K562 (cell line): ENCODE results near the gene PAQR4. TPM values are rescaled to one million over a fixed set of nuclear protein-coding genes. Genes with fewer than 3 reads are reported as not detected.

Experiments
- ATAC-seq: fragments of 200-7000 bp; cut with Tn5 transposase; 3 replicates; pipeline ENCODE4 v1.9.1; 2020; ENCODE audit warnings: moderate library complexity
- BruUV-seq: library from RNA; stranded (reverse); fragments of 400-500 nt; replicated peaks from 2 replicates; lab custom pipeline; 2021; lab: Mats Ljungman, UMichigan
- CTCF ChIA-PET: fragments of 300-600 bp; formaldehyde crosslinking; extraction: SDS; loops from one replicate; lab custom pipeline; 2021; ENCODE audit warnings: low intra/inter-chr PET ratio; lab: Yijun Ruan, JAX
- POLR2A ChIA-PET: fragments of 300-600, 350-650 bp; sonication (Branson Sonifier 250); formaldehyde crosslinking; extraction: SDS; loops from one replicate; lab custom pipeline; 2021; ENCODE audit warnings: antibody characterized with exemption, inconsistent platforms; lab: Yijun Ruan, JAX
- DNase-seq, 4 experiments: peaks; one replicate each; pipeline versions ENCODE4 v3.0.0 to v3.0.0-alpha.2; 2011 to 2018; ENCODE audit warnings: low spot score in 3 of 4, mixed read lengths in 3 of 4; ENCODE audit errors: extremely low read depth in 1 of 4
- FAIRE-seq: peaks from 2 replicates; lab custom pipeline; 2011; peaks lifted over from hg19 to GRCh38; lab: Jason Lieb, UNC
- H2AFZ ChIP-seq: 2 replicates; pipeline ENCODE4 v1.6.0; 2011; ENCODE audit warnings: low read depth, low read length, control low read depth, inconsistent platforms
- H3K27ac ChIP-seq: fragments of 200-600 bp; 3 replicates; pipeline ENCODE4 v1.8.0; 2011; ENCODE audit warnings: low read depth, mild to moderate bottlenecking, control low read depth, inconsistent platforms, low read length, moderate library complexity, mixed read lengths; ENCODE audit errors: extremely low read depth
- H3K27me3 ChIP-seq, 2 experiments: fragments of 300-600 bp in 1 of 2; 2 replicates in 1 of 2; 3 replicates in 1 of 2; pipeline versions ENCODE4 v1.6.0 to v1.8.0; 2011; ENCODE audit warnings: inconsistent platforms in 2 of 2, low read length in 2 of 2, mild to moderate bottlenecking in 1 of 2, mixed read lengths in 1 of 2, moderate library complexity in 1 of 2; ENCODE audit not compliant: control insufficient read depth in 2 of 2, insufficient read depth in 2 of 2
- H3K36me3 ChIP-seq: fragments of 300-600 bp; 3 replicates; pipeline ENCODE4 v1.8.0; 2011; ENCODE audit warnings: mild to moderate bottlenecking, low read length, inconsistent platforms; ENCODE audit not compliant: control insufficient read depth, insufficient read depth
- H3K4me1 ChIP-seq, 2 experiments: fragments of 200-600 bp in 1 of 2; replicated peaks in 1 of 2; 2 replicates in 1 of 2; 3 replicates in 1 of 2; pipeline versions ENCODE4 v1.5.1 to v1.8.0; 2011; ENCODE audit warnings: inconsistent platforms in 2 of 2, low read length in 2 of 2, mild to moderate bottlenecking in 1 of 2, mixed read lengths in 1 of 2, moderate library complexity in 1 of 2; ENCODE audit not compliant: control insufficient read depth in 2 of 2, insufficient read depth in 2 of 2
- H3K4me2 ChIP-seq: 2 replicates; pipeline ENCODE4 v1.6.1; 2011; ENCODE audit warnings: low read length, control low read depth, inconsistent platforms, mixed read lengths; ENCODE audit not compliant: insufficient read depth
- H3K4me3 ChIP-seq: fragments of 200-600 bp; sonication (generic), shearing (Covaris generic); 2 replicates; pipeline ENCODE4 v1.5.1; 2016; ENCODE audit warnings: control low read depth, inconsistent platforms
- H3K79me2 ChIP-seq: fragments of 200-600 bp; 3 replicates; pipeline ENCODE4 v1.8.0; 2011; ENCODE audit warnings: low read length, inconsistent platforms; ENCODE audit not compliant: control insufficient read depth, insufficient read depth
- H3K9ac ChIP-seq, 2 experiments: 2 replicates each; pipeline versions ENCODE4 v1.6.0 to v1.6.1; 2011; ENCODE audit warnings: low read depth in 2 of 2, low read length in 2 of 2, control low read depth in 1 of 2, inconsistent platforms in 1 of 2, mild to moderate bottlenecking in 1 of 2, mixed read lengths in 1 of 2; ENCODE audit not compliant: insufficient read depth in 1 of 2
- H3K9me1 ChIP-seq: one replicate; pipeline ENCODE4 v1.6.0; 2011; ENCODE audit warnings: inconsistent platforms, mild to moderate bottlenecking, low read length, moderate library complexity; ENCODE audit not compliant: control insufficient read depth, insufficient read depth
- H3K9me3 ChIP-seq: replicated peaks from 2 replicates; pipeline ENCODE4 v1.5.1; 2011; ENCODE audit warnings: low read depth, low read length, inconsistent platforms; ENCODE audit not compliant: control insufficient read depth, insufficient read depth
- H4K20me1 ChIP-seq: replicated peaks from 2 replicates; pipeline ENCODE4 v1.6.1; 2011; ENCODE audit warnings: low read length, inconsistent platforms, mixed read lengths; ENCODE audit not compliant: control insufficient read depth, insufficient read depth
- MCM5 ChIP-seq: fragments of 450-650 bp; IDR thresholded peaks from 2 replicates; pipeline ENCODE4 v1.6.1; 2016; ENCODE audit warnings: low read depth
- PBX2 ChIP-seq, 2 experiments: IDR thresholded peaks in 1 of 2; conservative IDR thresholded peaks in 1 of 2; 2 replicates each; pipeline ENCODE4 v1.6.1; 2016; ENCODE audit warnings: low read depth in 2 of 2, mild to moderate bottlenecking in 1 of 2, missing compliant biosample characterization in 1 of 2, missing genetic modification characterization in 1 of 2, moderate library complexity in 1 of 2
- SREBF1 ChIP-seq: fragments of 150-350 bp; IDR thresholded peaks from 2 replicates; pipeline ENCODE4 v1.6.1; 2014; ENCODE audit warnings: antibody characterized with exemption, low read depth, low read length, borderline replicate concordance
- TRIM25 ChIP-seq: fragments of 450-650 bp; IDR thresholded peaks from 2 replicates; pipeline ENCODE4 v1.7.0; 2016; ENCODE audit warnings: borderline replicate concordance
- ZBTB33 ChIP-seq: sonication (generic); formaldehyde crosslinking; IDR thresholded peaks from 2 replicates; pipeline ENCODE4 v1.8.1; 2023; ENCODE audit warnings: mild to moderate bottlenecking, missing genetic modification reagents
- ZFPM2 ChIP-seq: fragments of 250-450 bp; sonication (Bioruptor Pico); IDR thresholded peaks from 2 replicates; pipeline ENCODE4 v1.5.1; 2022; ENCODE audit warnings: mild to moderate bottlenecking
- WGBS: fragments of 100-300 bp; shearing (Covaris generic); methylation state at CpG from one replicate; pipeline ENCODE4 v1.1.6; 2016; ENCODE audit warnings: low coverage, mixed read lengths; ENCODE audit not compliant: insufficient coverage; ENCODE audit errors: missing lambda C conversion rate; 5-methylcytosine and 5-hydroxymethylcytosine counted together
- in situ Hi-C: fragments of 300-500 bp; cut with MboI; formaldehyde crosslinking; loops from 4 replicates; pipeline ENCODE4 v1.15.0; 2018; ENCODE audit warnings: inconsistent platforms, mixed read lengths
- intact Hi-C: fragments of 100-400 bp; cut with micrococcal nuclease; formaldehyde crosslinking; loops from 2 replicates; pipeline ENCODE4 v1.14.2; 2022
- polyA plus RNA-seq, 8 experiments: library from polyadenylated mRNA; depleted of rRNA in 4 of 8; stranded (reverse) in 5 of 8; unstranded in 3 of 8; fragments of >200 nt; fragmentation: Nextera tagmentation in 2 of 8; fragmentation: Illumina TruSeq in 1 of 8; extraction: Ambion mirVana in 2 of 8; extraction: Trizol in 1 of 8; gene quantifications; 2 replicates each; pipeline versions ENCODE4 v1.2.1 to v1.2.3, GENCODE V29; 2011 to 2014; ENCODE audit warnings: inconsistent platforms in 1 of 8, missing spikeins in 1 of 8
- total RNA-seq, 7 experiments: library from RNA; depleted of rRNA in 6 of 7; stranded (reverse); fragments of >200 nt in 6 of 7; fragmentation: Illumina TruSeq in 2 of 7; extraction: Trizol in 2 of 7; gene quantifications; 2 replicates each; pipeline versions ENCODE4 v1.2.1 to v1.2.3, GENCODE V29; 2011 to 2021; ENCODE audit warnings: low replicate concordance in 1 of 7

Gene PAQR4
- total and polyA plus RNA-seq, 9 of the 15 experiments (the other 6 are each of a cell fraction or from before 2014, with no cell fraction given): 0.62 to 40.4 (median 19.5) TPM

- no TSS peak for BruUV-seq
- in situ Hi-C loops: no loop called here
- no peak for DNase-seq
- Histone ChIP-seq H3K27me3 (no peaks in the 10 kb centered on the region), H3K36me3 (peaks cover 13% of the 10 kb centered on the region; the same call in 1 of the 3 replicates), H3K9me1 (peaks cover 3% of the 10 kb centered on the region), H3K4me3 (no peak overlapping the region), H3K79me2 (peaks cover 22% of the 10 kb centered on the region), H3K4me2 (no peak overlapping the region), H3K9ac (no peak overlapping the region), H3K27ac (no peak overlapping the region), H3K9me3 (no peaks in the 10 kb centered on the region), H3K4me1 (peaks cover 17 to 97% of the 10 kb centered on the region in 2 experiments), H2AFZ (no peak overlapping the region), H4K20me1 (peaks cover 15% of the 10 kb centered on the region)
- intact Hi-C loops: loop anchor here (10.0 kb wide), 1 partner anchor 58 kb away; the partner anchor contains the start of genes HCFC1R1, THOC6 and TNFRSF12A
- WGBS: 99% methylated on average over 18 of the region's 46 CpGs
- POLR2A ChIA-PET: interaction anchor here (1.2 kb wide), 1 partner anchor 10 kb away, joined by 3 read pairs; no protein-coding TSS in a partner anchor
- FAIRE-seq: no peak
- ATAC-seq: no peak
- CTCF ChIA-PET: no interaction called here
- TF ChIP-seq ZFPM2 (no peak), PBX2 (CRISPR knock-in tag; IDR thresholded peaks at IDR 0.05; ENCODE audit: low read depth) (no peak), PBX2 (tag; conservative IDR thresholded peaks at IDR 0.05; ENCODE audit: low read depth) (no peak), SREBF1 (no peak), ZBTB33 (CRISPR knock-in tag) (peak; percentile 54; the same call in 1 of the 2 replicates), MCM5 (no peak), TRIM25 (no peak)
Observed at GRCh38 chr16:2966808-2967191, 2.3 kb upstream of the PAQR4 start.
